Measurements from ENCODE around the gene ADAMTS2.

Gene ADAMTS2

GRCh38 chr5:179275381-179275878 lies 69.8 kb downstream of the ADAMTS2 start:
- H2AFZ ChIP-seq (ENCODE audit: low read length) = no peak overlapping the region
- H3K4me2 ChIP-seq (ENCODE audit: insufficient read depth, low read length, poor library complexity, severe bottlenecking) = no peak overlapping the region
- no peak overlapping the region for H4K91ac ChIP-seq (ENCODE audit: low read depth, low read length, poor library complexity)
- no CpG with 5 or more reads among the region's 15 CpGs for WGBS, 2 donors (ENCODE audit: extremely low coverage in 2 of 2, insufficient read length in 2 of 2, insufficient replicate concordance in 1 of 2)
- H3K79me1 ChIP-seq (ENCODE audit: low read depth, low read length) = peaks cover 1% of the 10 kb centered on the region
- peak overlapping the region; percentile 94 for H2BK15ac ChIP-seq (ENCODE audit: low read length)
- no peak overlapping the region for H3K4me3 ChIP-seq (ENCODE audit: low read length in 2 of 2)
- no peak overlapping the region for H4K8ac ChIP-seq (ENCODE audit: low read depth, low read length)
- no peaks in the 10 kb centered on the region for H3K27me3 ChIP-seq (ENCODE audit: control insufficient read depth in 3 of 3, insufficient read depth in 3 of 3, low read depth in 1 of 3, low read length in 3 of 3)
- H3K36me3 ChIP-seq (replicated peaks in 1 of 2; ENCODE audit: control insufficient read depth in 2 of 2, insufficient read depth in 2 of 2, low read length in 2 of 2) = no peaks in the 10 kb centered on the region
- H3K18ac ChIP-seq (ENCODE audit: low read length) = peak overlapping the region; percentile 49
- DNase-seq (ENCODE audit: low spot score) = no peak
- H3K27ac ChIP-seq (replicated peaks; ENCODE audit: low read length) = no peak overlapping the region
- peak overlapping the region; percentile 8 for H2BK120ac ChIP-seq (ENCODE audit: low read depth, low read length)
- H2AK5ac ChIP-seq (ENCODE audit: low read depth, low read length) = peak overlapping the region; percentile 97
- no peak overlapping the region for H3K4ac ChIP-seq (ENCODE audit: low read length)
- peak overlapping the region; percentile 43 for H2BK5ac ChIP-seq (ENCODE audit: low read length)
- H2BK12ac ChIP-seq (ENCODE audit: low read length) = no peak overlapping the region
- peaks cover 0 to 7% of the 10 kb centered on the region in 2 donors for H3K4me1 ChIP-seq (ENCODE audit: control insufficient read depth in 2 of 2, insufficient read depth in 1 of 2, low read depth in 1 of 2, low read length in 2 of 2)
- no peak overlapping the region for H3K23ac ChIP-seq (ENCODE audit: low read depth, low read length, poor library complexity)
- peaks cover 0 to 3% of the 10 kb centered on the region in 2 donors for H3K9me3 ChIP-seq (replicated peaks in 1 of 2; ENCODE audit: control insufficient read depth in 2 of 2, insufficient read depth in 1 of 2, low read depth in 1 of 2, low read length in 2 of 2)
- H3K14ac ChIP-seq (ENCODE audit: low read length) = no peak overlapping the region
- no peak overlapping the region for H3K9ac ChIP-seq (ENCODE audit: low read depth, low read length, poor library complexity)

- Histone ChIP-seq H3K79me1 (ENCODE audit: low read depth, low read length) (peaks cover 1% of the 10 kb centered on the region), H2AK5ac (ENCODE audit: low read depth, low read length) (peak overlapping the region; percentile 68), H3K27me3 (ENCODE audit: control insufficient read depth in 3 of 3, insufficient read depth in 3 of 3, low read depth in 1 of 3, low read length in 3 of 3) (no peaks in the 10 kb centered on the region), H4K8ac (ENCODE audit: low read depth, low read length) (no peak overlapping the region), H3K9ac (ENCODE audit: low read depth, low read length, poor library complexity) (no peak overlapping the region), H4K91ac (ENCODE audit: low read depth, low read length, poor library complexity) (no peak overlapping the region), H3K14ac (ENCODE audit: low read length) (no peak overlapping the region), H2BK12ac (ENCODE audit: low read length) (peak overlapping the region; percentile 63), H2AFZ (ENCODE audit: low read length) (no peak overlapping the region), H3K18ac (ENCODE audit: low read length) (peak overlapping the region; percentile 67), H2BK120ac (ENCODE audit: low read depth, low read length) (peak overlapping the region; percentile 8), H3K9me3 (replicated peaks in 1 of 2; ENCODE audit: control insufficient read depth in 2 of 2, insufficient read depth in 1 of 2, low read depth in 1 of 2, low read length in 2 of 2) (peaks cover 0 to 3% of the 10 kb centered on the region in 2 donors), H2BK5ac (ENCODE audit: low read length) (peak overlapping the region; percentile 43), H3K27ac (replicated peaks; ENCODE audit: low read length) (no peak overlapping the region), H3K23ac (ENCODE audit: low read depth, low read length, poor library complexity) (no peak overlapping the region), H3K4me2 (ENCODE audit: insufficient read depth, low read length, poor library complexity, severe bottlenecking) (no peak overlapping the region), H3K4me3 (ENCODE audit: low read length in 2 of 2) (no peak overlapping the region), H3K36me3 (replicated peaks in 1 of 2; ENCODE audit: control insufficient read depth in 2 of 2, insufficient read depth in 2 of 2, low read length in 2 of 2) (no peaks in the 10 kb centered on the region), H2BK15ac (ENCODE audit: low read length) (peak overlapping the region; percentile 94), H3K4ac (ENCODE audit: low read length) (no peak overlapping the region), H3K4me1 (ENCODE audit: control insufficient read depth in 2 of 2, insufficient read depth in 1 of 2, low read depth in 1 of 2, low read length in 2 of 2) (peaks cover 0 to 7% of the 10 kb centered on the region in 2 donors)
- no CpG with 5 or more reads among the region's 26 CpGs for WGBS, 2 donors (ENCODE audit: extremely low coverage in 2 of 2, insufficient read length in 2 of 2, insufficient replicate concordance in 1 of 2)
- DNase-seq (ENCODE audit: low spot score) = no peak
Measured at GRCh38 chr5:179274321-179275315, 70.6 kb downstream of the ADAMTS2 start.

DNA sequence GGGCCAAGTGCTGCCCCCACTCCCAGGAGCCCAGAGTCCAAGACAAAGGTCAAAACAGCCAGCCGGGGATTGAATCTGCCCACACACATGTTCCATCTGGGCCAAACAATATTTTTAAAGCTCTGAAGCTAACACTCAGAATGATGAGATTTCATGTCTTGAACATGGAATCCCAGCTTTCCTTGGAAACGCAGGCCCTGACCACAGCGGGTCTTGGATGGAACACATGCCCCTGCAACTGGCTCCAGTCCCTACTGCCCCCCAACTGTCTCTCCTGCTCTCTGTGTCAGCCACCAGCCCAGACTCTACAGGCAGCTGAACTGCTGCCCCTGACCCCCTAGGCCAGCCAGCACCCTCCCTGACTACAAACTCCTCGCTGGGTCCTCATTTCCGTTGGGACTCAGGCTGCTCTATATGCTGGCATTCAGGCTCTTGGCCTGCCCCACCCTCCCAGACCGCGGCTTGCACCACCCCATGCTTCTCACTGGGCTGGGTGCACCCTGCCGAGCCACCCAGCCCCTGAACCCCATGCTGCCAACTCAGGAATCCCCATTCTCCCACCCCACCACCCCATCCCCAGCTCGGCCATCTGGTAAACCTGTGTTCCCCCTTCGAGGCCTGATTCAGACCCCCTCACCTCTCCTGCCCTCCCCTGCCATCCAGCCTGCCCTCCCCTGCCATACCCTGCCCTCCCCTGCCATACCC lies 71.7 kb downstream of the ADAMTS2 start:
- no peak for DNase-seq (ENCODE audit: low spot score)
- Histone ChIP-seq H3K36me3 (replicated peaks in 1 of 2; ENCODE audit: control insufficient read depth in 2 of 2, insufficient read depth in 2 of 2, low read length in 2 of 2) (no peaks in the 10 kb centered on the region), H3K14ac (ENCODE audit: low read length) (no peak overlapping the region), H2AFZ (ENCODE audit: low read length) (peak overlapping the region; percentile 69), H3K4ac (ENCODE audit: low read length) (no peak overlapping the region), H3K27me3 (ENCODE audit: control insufficient read depth in 3 of 3, insufficient read depth in 3 of 3, low read depth in 1 of 3, low read length in 3 of 3) (no peaks in the 10 kb centered on the region), H3K18ac (ENCODE audit: low read length) (peak overlapping the region; percentile 38), H3K9ac (ENCODE audit: low read depth, low read length, poor library complexity) (no peak overlapping the region), H3K9me3 (replicated peaks in 1 of 2; ENCODE audit: control insufficient read depth in 2 of 2, insufficient read depth in 1 of 2, low read depth in 1 of 2, low read length in 2 of 2) (peaks cover 0 to 3% of the 10 kb centered on the region in 2 donors), H3K79me1 (ENCODE audit: low read depth, low read length) (peaks cover 3% of the 10 kb centered on the region), H4K91ac (ENCODE audit: low read depth, low read length, poor library complexity) (no peak overlapping the region), H3K4me3 (ENCODE audit: low read length in 2 of 2) (no peak overlapping the region), H3K4me2 (ENCODE audit: insufficient read depth, low read length, poor library complexity, severe bottlenecking) (no peak overlapping the region), H4K8ac (ENCODE audit: low read depth, low read length) (no peak overlapping the region), H2BK12ac (ENCODE audit: low read length) (no peak overlapping the region), H3K27ac (replicated peaks; ENCODE audit: low read length) (no peak overlapping the region), H3K4me1 (ENCODE audit: control insufficient read depth in 2 of 2, insufficient read depth in 1 of 2, low read depth in 1 of 2, low read length in 2 of 2) (peaks cover 0 to 7% of the 10 kb centered on the region in 2 donors), H2BK120ac (ENCODE audit: low read depth, low read length) (no peak overlapping the region), H2BK5ac (ENCODE audit: low read length) (no peak overlapping the region), H3K23ac (ENCODE audit: low read depth, low read length, poor library complexity) (no peak overlapping the region), H2AK5ac (ENCODE audit: low read depth, low read length) (no peak overlapping the region), H2BK15ac (ENCODE audit: low read length) (no peak overlapping the region)
- WGBS, 2 donors (ENCODE audit: extremely low coverage in 2 of 2, insufficient read length in 2 of 2, insufficient replicate concordance in 1 of 2) = no CpG with 5 or more reads among the region's 10 CpGs

- no peak overlapping the region for H4K91ac ChIP-seq (ENCODE audit: low read depth, low read length, poor library complexity)
- WGBS, 2 donors (ENCODE audit: extremely low coverage in 2 of 2, insufficient read length in 2 of 2, insufficient replicate concordance in 1 of 2) = no CpG with 5 or more reads among the region's 7 CpGs
- DNase-seq (ENCODE audit: low spot score) = no peak
Measured at GRCh38 chr5:179273073-179273435, 72.2 kb downstream of the ADAMTS2 start.

More at GRCh38 chr5:179273073-179273435, 72.2 kb downstream of the ADAMTS2 start:
- Histone ChIP-seq H2BK12ac (ENCODE audit: low read length) (no peak overlapping the region), H3K9me3 (replicated peaks in 1 of 2; ENCODE audit: control insufficient read depth in 2 of 2, insufficient read depth in 1 of 2, low read depth in 1 of 2, low read length in 2 of 2) (peaks cover 0 to 3% of the 10 kb centered on the region in 2 donors), H3K23ac (ENCODE audit: low read depth, low read length, poor library complexity) (no peak overlapping the region), H3K9ac (ENCODE audit: low read depth, low read length, poor library complexity) (no peak overlapping the region), H3K27ac (replicated peaks; ENCODE audit: low read length) (no peak overlapping the region), H3K27me3 (ENCODE audit: control insufficient read depth in 3 of 3, insufficient read depth in 3 of 3, low read depth in 1 of 3, low read length in 3 of 3) (no peaks in the 10 kb centered on the region), H3K14ac (ENCODE audit: low read length) (peak overlapping the region; percentile 22), H2BK120ac (ENCODE audit: low read depth, low read length) (no peak overlapping the region), H2AFZ (ENCODE audit: low read length) (peak overlapping the region; percentile 69), H3K4me1 (ENCODE audit: control insufficient read depth in 2 of 2, insufficient read depth in 1 of 2, low read depth in 1 of 2, low read length in 2 of 2) (peaks cover 0 to 7% of the 10 kb centered on the region in 2 donors), H3K18ac (ENCODE audit: low read length) (no peak overlapping the region), H3K4ac (ENCODE audit: low read length) (no peak overlapping the region), H2AK5ac (ENCODE audit: low read depth, low read length) (no peak overlapping the region), H2BK15ac (ENCODE audit: low read length) (no peak overlapping the region), H3K4me3 (ENCODE audit: low read length in 2 of 2) (no peak overlapping the region), H2BK5ac (ENCODE audit: low read length) (peak overlapping the region; percentile 90), H3K4me2 (ENCODE audit: insufficient read depth, low read length, poor library complexity, severe bottlenecking) (no peak overlapping the region), H4K8ac (ENCODE audit: low read depth, low read length) (no peak overlapping the region), H3K79me1 (ENCODE audit: low read depth, low read length) (peaks cover 3% of the 10 kb centered on the region), H3K36me3 (replicated peaks in 1 of 2; ENCODE audit: control insufficient read depth in 2 of 2, insufficient read depth in 2 of 2, low read length in 2 of 2) (no peaks in the 10 kb centered on the region)
